Measurements from ENCODE around the gene ZNF502.

ZNF502 gene

GRCh38 chr3:44771424-44772098, 59.1 kb downstream of the ZNF502 start:
- DNase-seq (ENCODE audit: low spot score), result no peak

- no peak for DNase-seq (ENCODE audit: low spot score)
These were observed 59.6 kb downstream of the ZNF502 start for GRCh38 chr3:44772099-44772442.
